GM13976 (cell line): ENCODE data around the gene DEDD2.

Experiments used
- DNase-seq: peaks from one replicate; pipeline ENCODE4 v3.0.0; 2012; ENCODE audit warnings: low spot score
- in situ Hi-C: fragments of 300-500 bp; cut with MboI; formaldehyde crosslinking; loops from one replicate; pipeline ENCODE4 v1.12.0; 2022; ENCODE audit warnings: low sequenced_read_pairs, mixed read lengths, inconsistent platforms; ENCODE audit not compliant: unreplicated experiment
- TF ChIP-seq, protein P1 (sequence below): IDR thresholded peaks from 2 replicates; pipeline ENCODE4 v1.5.1; 2012; ENCODE audit warnings: borderline replicate concordance, mild to moderate bottlenecking; ENCODE audit not compliant: insufficient read depth; ENCODE audit errors: extremely low read depth, missing control alignments, control extremely low read depth

Gene DEDD2

DNA sequence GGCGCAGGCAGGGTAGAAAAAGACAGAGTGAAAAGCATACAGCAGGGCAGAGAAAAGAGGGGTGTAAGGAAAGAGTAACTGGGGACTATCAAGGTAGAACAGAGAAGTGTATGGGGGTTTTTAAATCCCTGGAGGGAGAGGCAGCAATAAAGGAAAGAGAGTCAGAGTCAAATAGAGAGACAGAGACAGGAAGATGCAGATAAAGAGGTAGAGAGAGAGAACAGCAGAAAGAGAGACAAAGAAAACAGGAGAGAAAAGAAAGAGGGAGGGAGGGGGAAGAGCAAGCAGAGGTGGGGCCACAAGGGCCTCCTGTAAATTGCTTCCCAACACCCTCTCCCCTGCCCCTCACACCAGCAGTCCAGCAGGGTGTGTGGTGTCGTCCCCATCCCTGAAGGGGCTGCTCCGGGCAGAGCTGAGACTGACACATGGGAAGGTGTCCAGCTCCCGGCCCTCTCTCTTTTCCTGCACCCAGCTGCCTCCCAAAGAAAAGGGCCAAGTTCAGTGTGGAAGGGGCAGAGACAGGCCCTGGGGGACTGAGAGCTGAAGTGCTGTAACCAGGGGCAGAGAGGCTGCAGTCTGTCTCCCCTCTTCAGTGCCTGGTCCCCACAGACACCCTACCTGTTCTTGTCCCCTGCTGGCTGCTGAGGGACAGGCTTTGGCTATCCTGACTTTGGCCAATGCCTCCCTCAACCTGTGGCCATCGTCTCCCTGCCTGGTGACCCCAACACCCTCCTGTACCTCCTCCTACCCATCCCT, 67.9 kb downstream of the DEDD2 start:
- in situ Hi-C loops: no loop called here
- TF ChIP-seq, protein P1, sequence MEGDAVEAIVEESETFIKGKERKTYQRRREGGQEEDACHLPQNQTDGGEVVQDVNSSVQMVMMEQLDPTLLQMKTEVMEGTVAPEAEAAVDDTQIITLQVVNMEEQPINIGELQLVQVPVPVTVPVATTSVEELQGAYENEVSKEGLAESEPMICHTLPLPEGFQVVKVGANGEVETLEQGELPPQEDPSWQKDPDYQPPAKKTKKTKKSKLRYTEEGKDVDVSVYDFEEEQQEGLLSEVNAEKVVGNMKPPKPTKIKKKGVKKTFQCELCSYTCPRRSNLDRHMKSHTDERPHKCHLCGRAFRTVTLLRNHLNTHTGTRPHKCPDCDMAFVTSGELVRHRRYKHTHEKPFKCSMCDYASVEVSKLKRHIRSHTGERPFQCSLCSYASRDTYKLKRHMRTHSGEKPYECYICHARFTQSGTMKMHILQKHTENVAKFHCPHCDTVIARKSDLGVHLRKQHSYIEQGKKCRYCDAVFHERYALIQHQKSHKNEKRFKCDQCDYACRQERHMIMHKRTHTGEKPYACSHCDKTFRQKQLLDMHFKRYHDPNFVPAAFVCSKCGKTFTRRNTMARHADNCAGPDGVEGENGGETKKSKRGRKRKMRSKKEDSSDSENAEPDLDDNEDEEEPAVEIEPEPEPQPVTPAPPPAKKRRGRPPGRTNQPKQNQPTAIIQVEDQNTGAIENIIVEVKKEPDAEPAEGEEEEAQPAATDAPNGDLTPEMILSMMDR: no peak
- DNase-seq: no peak
